Hematopoietic multipotent progenitor cell treated with erythropoietin and hydrocortisone succinate and interleukin-3 and kit ligand, for 15 days (in vitro differentiated cells): ENCODE results near the gene C11orf71.
A peak's percentile ranks its signal among the peaks of the same experiment; 100 is the strongest.

Experiments used
- DNase-seq: peaks from one replicate; pipeline ENCODE4 v3.0.0-alpha.2; 2015; ENCODE audit warnings: low spot score

C11orf71 gene

DNA sequence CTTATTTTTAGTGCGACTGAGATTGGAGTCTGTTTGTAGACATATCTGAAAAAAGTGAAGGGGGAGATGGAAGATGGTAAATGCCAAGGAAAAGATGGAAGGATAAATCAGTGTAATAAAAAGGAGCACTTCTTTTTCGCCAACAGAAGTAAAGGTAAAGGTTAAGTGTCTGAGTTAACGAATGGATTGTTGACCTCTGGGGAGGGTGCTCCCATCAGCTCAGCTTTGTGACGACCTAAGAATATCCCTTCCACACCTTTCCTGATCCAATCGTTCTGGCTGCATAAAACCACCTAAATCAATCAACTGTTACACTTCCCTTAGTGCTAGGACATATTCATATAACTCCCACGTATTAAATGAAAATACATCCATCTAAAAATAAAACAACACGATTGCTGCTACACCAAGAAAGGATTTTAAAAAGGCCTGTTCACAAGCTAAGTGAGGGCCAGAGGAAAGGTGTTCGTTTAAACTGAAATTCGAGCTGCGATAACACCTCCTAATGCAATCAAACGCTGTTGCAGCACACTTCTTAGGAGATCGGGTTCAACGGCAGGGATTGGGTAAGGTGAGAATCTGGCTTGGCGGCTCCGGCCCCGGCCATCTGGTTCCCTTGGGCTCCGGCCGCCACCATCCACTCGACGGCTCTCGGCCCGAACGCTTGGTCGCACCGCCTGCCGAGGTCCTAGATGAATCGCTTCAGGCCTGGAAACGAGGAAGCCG lies 658 bp downstream of the C11orf71 start:
- DNase-seq, result no peak

- no peak for DNase-seq
These were observed 1.9 kb downstream of the C11orf71 start for GRCh38 chr11:114398303-114398920.

- no peak for DNase-seq
These were observed 2.8 kb downstream of the C11orf71 start for GRCh38 chr11:114397349-114397982.

DNA sequence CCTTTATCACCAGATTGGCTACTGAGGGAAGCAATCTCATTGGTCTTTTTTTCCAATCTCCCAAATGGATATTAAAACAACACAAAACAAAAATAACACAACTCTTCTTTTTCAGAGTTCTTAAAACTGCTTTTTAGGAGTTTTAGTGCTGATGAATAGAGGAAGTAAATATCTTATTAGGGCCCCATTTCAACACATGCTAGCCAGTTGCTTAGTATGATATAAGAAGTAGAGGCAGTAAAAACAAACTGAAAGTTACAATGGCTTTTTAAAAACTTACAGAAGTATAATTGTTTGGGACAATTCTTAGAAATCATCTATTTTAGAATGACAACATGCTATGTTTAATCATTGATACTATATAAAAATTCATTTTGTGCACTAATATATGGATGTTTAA lies 3.4 kb downstream of the C11orf71 start:
- no peak for DNase-seq

GRCh38 chr11:114395736-114396135 lies 4.6 kb downstream of the C11orf71 start:
- DNase-seq, result peak; percentile 18

DNA sequence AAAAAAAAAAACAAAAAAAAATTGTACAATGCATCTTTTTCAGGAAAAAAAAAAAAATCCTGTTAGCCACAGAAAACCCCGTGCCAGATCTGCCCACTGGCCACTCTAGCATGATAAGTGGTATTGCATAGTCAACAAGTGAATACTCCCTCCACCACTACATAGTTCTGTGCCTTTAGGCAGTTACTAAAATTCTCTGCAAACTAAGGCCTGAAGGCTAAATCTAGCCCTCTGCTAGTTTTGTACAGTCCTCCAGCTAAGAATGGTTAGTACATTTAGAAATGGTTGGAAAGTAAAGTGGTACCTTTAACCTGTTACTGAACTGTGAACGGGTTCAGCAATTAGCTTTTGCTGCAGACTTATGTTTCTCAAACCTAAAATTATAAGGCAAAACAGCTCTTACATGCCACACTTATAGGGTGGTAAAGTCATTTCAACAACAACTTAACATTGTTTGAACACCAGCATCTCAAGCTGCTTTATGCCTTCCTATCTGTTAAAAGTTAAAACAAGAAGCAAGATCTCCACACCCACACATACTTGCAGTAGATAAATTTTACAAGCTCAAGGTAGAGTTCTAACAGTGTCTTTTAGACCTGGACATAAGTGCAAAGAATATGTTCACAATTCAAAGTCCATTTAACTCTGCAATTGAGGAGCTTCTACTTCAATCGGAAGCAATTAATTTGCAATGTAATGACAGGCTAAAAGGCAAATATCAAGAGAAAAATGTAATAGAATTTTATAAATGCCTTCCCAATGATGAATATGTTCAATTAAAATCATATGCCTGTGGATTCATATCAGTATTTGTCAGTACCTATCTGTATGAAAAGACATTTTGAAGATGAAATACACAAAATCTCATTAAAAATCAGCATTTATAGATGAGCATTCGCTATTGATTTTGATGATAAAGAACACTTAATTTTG lies 7.3 kb downstream of the C11orf71 start:
- DNase-seq, result no peak

- no peak for DNase-seq
These were observed 13.8 kb downstream of the C11orf71 start for GRCh38 chr11:114386545-114386944.

DNA sequence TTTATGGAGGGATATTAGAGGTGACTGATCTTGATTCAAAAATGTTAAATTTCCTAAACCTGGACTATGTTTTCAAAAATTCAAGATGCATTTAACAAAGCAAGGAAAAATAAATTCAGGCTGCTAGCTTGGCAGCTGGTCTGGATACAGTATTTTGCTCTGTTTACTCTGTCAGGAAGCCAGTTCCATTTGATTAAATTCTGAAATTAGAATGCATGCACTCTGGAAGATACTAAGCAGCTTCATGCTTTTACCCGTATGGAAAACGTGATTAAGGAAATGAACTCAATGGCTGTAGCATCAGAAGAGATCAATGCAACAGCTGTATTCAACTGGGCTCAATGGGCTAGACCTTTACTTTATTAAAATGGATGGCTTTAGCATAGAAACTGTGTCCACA lies 14.2 kb downstream of the C11orf71 start:
- DNase-seq, result no peak

DNA sequence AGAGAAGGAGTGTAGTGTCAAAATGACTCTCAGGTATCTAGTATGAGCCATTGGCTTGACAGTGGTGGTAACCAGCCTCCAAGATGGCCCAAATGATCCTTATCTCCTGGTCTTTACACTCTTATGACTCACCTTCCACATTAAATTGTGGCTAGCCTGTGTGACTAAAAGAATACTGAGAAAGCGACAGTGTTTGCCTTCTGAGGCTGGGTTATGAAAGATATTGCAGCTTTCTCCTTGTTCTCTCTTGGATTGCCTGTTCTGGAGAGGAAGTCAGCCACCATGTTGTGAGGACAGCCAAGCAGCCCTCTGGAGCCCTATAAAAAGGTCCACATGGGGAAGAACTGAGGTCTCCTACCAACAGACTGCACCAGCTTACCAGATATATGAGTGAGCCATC lies 15.8 kb downstream of the C11orf71 start:
- DNase-seq, result no peak

- no peak for DNase-seq
These were observed 17.8 kb downstream of the C11orf71 start for GRCh38 chr11:114382509-114382908.

DNA sequence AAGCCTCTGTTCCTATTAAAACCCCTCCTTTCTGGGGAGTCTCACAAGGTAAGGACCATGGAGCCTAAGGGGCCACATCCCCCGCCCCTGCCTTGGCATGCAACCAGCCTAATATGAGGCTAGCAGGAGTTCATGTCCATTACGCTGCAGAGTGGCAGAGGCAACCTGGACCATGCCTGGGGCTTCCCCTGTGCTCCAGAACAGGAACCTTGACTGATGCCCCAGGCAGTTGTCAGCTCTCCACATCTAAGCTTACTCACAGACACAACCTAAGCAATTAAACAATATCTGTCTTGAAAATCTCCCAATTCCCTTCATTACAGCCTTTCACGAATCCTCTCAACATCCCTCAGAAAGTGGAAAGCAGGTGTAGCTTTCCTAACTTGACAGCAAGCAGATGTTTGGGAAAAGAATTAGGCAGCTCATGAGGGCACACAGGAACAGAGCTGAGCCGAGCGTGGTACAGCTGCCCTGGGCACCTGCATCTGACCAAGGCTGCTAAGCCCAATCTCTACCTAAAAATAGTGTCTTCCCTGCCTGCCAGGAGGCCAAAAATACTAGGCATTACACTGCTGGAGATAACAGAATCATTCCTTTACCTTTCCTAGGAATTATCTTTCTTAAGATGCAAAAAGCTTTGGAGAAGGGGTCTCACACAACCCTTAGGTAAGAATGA lies 20.8 kb downstream of the C11orf71 start:
- no peak for DNase-seq

- no peak for DNase-seq
These were observed 22.6 kb downstream of the C11orf71 start for GRCh38 chr11:114377612-114378267.

DNA sequence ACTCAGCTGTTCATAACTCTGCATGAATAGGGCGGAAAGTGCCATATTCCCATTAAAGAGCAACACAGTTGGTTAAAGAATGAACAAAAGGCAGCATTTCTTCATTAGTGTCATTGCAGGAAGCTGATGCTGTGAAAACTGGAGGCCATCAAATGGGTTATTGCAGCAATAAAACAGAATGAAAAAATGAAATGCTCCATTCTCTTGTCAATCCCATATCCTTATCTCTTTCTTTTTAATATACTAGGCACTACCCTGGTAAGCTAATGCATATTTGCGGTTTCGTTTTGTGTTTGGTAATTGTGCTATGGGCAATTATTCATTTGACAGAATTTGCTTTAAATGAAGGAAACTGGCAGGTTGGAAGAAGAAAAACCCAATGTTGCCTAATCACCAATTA lies 25.3 kb downstream of the C11orf71 start:
- DNase-seq, result no peak

- DNase-seq, result no peak
These were observed 31.2 kb downstream of the C11orf71 start for GRCh38 chr11:114368918-114369680.

- DNase-seq, result no peak
These were observed 32.9 kb downstream of the C11orf71 start for GRCh38 chr11:114367244-114367957.

DNA sequence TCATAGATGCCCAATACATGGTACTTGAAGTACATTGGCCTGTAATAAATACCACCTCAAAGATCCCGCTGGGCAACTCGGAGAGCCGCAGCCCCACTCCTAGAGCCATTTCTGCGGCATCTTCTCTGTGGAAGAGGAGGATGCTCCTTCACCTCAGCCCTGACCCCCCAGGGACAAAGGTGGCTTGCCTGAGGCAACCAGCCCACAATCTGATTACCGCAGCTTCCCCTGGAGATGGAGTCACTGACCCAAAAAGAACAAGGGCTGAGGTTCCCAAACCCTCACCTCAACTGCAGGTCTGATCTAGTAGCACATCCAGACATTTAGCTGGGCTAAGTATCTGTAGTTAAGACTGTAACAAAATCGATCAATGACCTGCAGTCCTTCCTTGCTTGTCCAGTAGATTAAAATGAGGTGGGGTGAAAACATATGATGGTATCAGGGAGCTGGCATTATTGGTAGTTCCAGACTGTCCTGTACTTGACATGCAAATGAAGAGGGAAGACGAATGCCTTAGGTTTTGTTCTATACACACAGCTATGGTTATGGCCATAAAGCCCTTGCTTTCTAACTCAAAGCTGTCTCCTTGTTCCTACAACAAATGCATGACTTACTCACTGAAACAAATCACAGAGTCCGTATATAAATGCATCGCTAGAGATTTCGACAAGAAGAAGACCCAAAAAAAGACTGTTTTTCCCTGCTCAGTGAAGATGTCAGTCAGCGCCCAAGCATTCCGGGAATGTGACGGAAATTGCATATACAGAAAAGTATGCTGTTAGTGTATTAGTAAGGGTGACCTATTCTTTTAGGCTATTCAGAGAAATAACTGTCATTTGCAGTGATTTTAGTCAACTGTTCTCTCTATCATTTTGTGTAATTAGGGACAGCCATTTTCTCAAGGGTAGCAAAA lies 33.7 kb downstream of the C11orf71 start:
- DNase-seq, result no peak

- DNase-seq, result no peak
These were observed 37.4 kb downstream of the C11orf71 start for GRCh38 chr11:114362958-114363357.

GRCh38 chr11:114362326-114362725 lies 38.0 kb downstream of the C11orf71 start:
- no peak for DNase-seq

GRCh38 chr11:114359342-114359741 lies 41.0 kb downstream of the C11orf71 start:
- no peak for DNase-seq
